Neural cell (in vitro differentiated cells): ENCODE data around the gene NTN3. TPM values are rescaled to one million over a fixed set of nuclear protein-coding genes. Genes with fewer than 3 reads are reported as not detected.

Experiments used
- H2AFZ ChIP-seq: fragments of 200-600, 300-800 bp; sonication (generic), shearing (Covaris generic); 2 replicates; pipeline ENCODE4 v1.6.0; 2014; ENCODE audit warnings: low read depth, mild to moderate bottlenecking, antibody characterized with exemption, low read length, moderate library complexity
- H3F3A ChIP-seq: fragments of 200-600 bp; shearing (Covaris generic); 2 replicates; pipeline ENCODE4 v1.6.1; 2016; ENCODE audit warnings: mild to moderate bottlenecking, moderate library complexity, mixed read lengths, antibody characterized with exemption, low read length; ENCODE audit not compliant: insufficient read depth, poor library complexity, severe bottlenecking
- H3K27ac ChIP-seq: fragments of 200-600, 300-800 bp; sonication (generic), shearing (Covaris generic); 2 replicates; pipeline ENCODE4 v1.5.1; 2014; ENCODE audit warnings: mild to moderate bottlenecking, low read length, moderate library complexity
- H3K27me3 ChIP-seq: fragments of 300-800, 200-600 bp; sonication (generic), shearing (Covaris generic); 2 replicates; pipeline ENCODE4 v1.6.0; 2014; ENCODE audit warnings: mild to moderate bottlenecking, low read depth, low read length, moderate library complexity; ENCODE audit not compliant: insufficient read depth
- H3K36me3 ChIP-seq: fragments of 300-800, 200-600 bp; sonication (generic), shearing (Covaris generic); 2 replicates; pipeline ENCODE4 v1.5.1; 2014; ENCODE audit warnings: mild to moderate bottlenecking, antibody characterized with exemption, low read length, moderate library complexity; ENCODE audit not compliant: insufficient read depth
- H3K4me2 ChIP-seq: fragments of 300-800, 200-600 bp; sonication (generic), shearing (Covaris generic); 2 replicates; pipeline ENCODE4 v1.6.0; 2014; ENCODE audit warnings: mild to moderate bottlenecking, low read length
- H3K4me3 ChIP-seq: fragments of 300-800, 200-600 bp; sonication (generic), shearing (Covaris generic); 2 replicates; pipeline ENCODE4 v1.5.1; 2014; ENCODE audit warnings: mild to moderate bottlenecking, low read length, moderate library complexity
- H3K79me2 ChIP-seq: fragments of 200-600 bp; shearing (Covaris generic); replicated peaks from 2 replicates; pipeline ENCODE4 v1.6.0; 2014; ENCODE audit warnings: mild to moderate bottlenecking, low read length, moderate library complexity; ENCODE audit not compliant: insufficient read depth
- H3K9ac ChIP-seq: fragments of 300-800, 200-600 bp; sonication (generic), shearing (Covaris generic); 2 replicates; pipeline ENCODE4 v1.6.1; 2016; ENCODE audit warnings: mild to moderate bottlenecking, low read length, mixed read lengths
- H3K9me2 ChIP-seq: fragments of 200-600 bp; shearing (Covaris generic); 2 replicates; pipeline ENCODE4 v1.6.1; 2016; ENCODE audit warnings: mild to moderate bottlenecking, low read length, mixed read lengths; ENCODE audit not compliant: insufficient read depth
- H3K9me3 ChIP-seq: fragments of 200-600, 300-800 bp; sonication (generic), shearing (Covaris generic); 2 replicates; pipeline ENCODE4 v1.6.1; 2016; ENCODE audit warnings: mild to moderate bottlenecking, mixed run types, low read length, moderate library complexity, mixed read lengths
- H4K20me1 ChIP-seq: fragments of 200-600 bp; shearing (Covaris generic); 2 replicates; pipeline ENCODE4 v1.6.1; 2016; ENCODE audit warnings: mild to moderate bottlenecking, mixed run types; ENCODE audit not compliant: insufficient read depth
- CTCF ChIP-seq: fragments of 450-650 bp; IDR thresholded peaks from 2 replicates; pipeline ENCODE4 v1.5.1; 2014; ENCODE audit warnings: antibody characterized with exemption, mild to moderate bottlenecking, moderate library complexity; ENCODE audit not compliant: poor library complexity, severe bottlenecking
- EP300 ChIP-seq: fragments of 450-650 bp; conservative IDR thresholded peaks from 2 replicates; pipeline ENCODE4 v1.6.1; 2014; ENCODE audit warnings: antibody characterized with exemption, mild to moderate bottlenecking, moderate library complexity; ENCODE audit not compliant: poor library complexity, severe bottlenecking
- EZH2 ChIP-seq: fragments of 200-600, 300-800 bp; shearing (Covaris generic), sonication (generic); IDR thresholded peaks from 2 replicates; pipeline ENCODE4 v1.6.1; 2014; ENCODE audit warnings: antibody characterized with exemption, low read length, borderline replicate concordance, mild to moderate bottlenecking; ENCODE audit not compliant: insufficient read depth, poor library complexity, severe bottlenecking
- MXI1 ChIP-seq: fragments of 450-650 bp; conservative IDR thresholded peaks from 2 replicates; pipeline ENCODE4 v1.6.1; 2014; ENCODE audit warnings: antibody characterized with exemption, mild to moderate bottlenecking; ENCODE audit not compliant: poor library complexity, severe bottlenecking
- POLR2AphosphoS5 ChIP-seq: IDR thresholded peaks from 2 replicates; pipeline ENCODE4 v1.6.1; 2012
- RAD21 ChIP-seq: fragments of 450-650 bp; conservative IDR thresholded peaks from 2 replicates; pipeline ENCODE4 v1.6.1; 2014; ENCODE audit warnings: antibody characterized with exemption, mild to moderate bottlenecking, moderate library complexity
- SMC3 ChIP-seq: fragments of 450-650 bp; conservative IDR thresholded peaks from 2 replicates; pipeline ENCODE4 v1.6.1; 2014; ENCODE audit warnings: antibody characterized with exemption, mild to moderate bottlenecking, moderate library complexity; ENCODE audit not compliant: poor library complexity
- TAF1 ChIP-seq: IDR thresholded peaks from 2 replicates; pipeline ENCODE4 v1.6.1; 2012; ENCODE audit warnings: low read depth
- polyA plus RNA-seq: library from polyadenylated mRNA; depleted of rRNA; stranded (reverse); fragments of >200 nt; gene quantifications from 2 replicates; pipeline ENCODE4 v1.2.3, GENCODE V29; 2014
- TF ChIP-seq, protein P1 (sequence below): IDR thresholded peaks from 2 replicates; pipeline ENCODE4 v1.6.1; 2012; ENCODE audit warnings: borderline replicate concordance

The NTN3 gene
- polyA plus RNA-seq, 1 donor from 2014 or later = 1.2 TPM

- no peak for TF ChIP-seq TAF1
- no peak for TF ChIP-seq RAD21
- no peak for TF ChIP-seq EP300
- TF ChIP-seq MXI1 = no peak
- no peak for TF ChIP-seq CTCF
- TF ChIP-seq EZH2 = no peak
- TF ChIP-seq, protein P1, sequence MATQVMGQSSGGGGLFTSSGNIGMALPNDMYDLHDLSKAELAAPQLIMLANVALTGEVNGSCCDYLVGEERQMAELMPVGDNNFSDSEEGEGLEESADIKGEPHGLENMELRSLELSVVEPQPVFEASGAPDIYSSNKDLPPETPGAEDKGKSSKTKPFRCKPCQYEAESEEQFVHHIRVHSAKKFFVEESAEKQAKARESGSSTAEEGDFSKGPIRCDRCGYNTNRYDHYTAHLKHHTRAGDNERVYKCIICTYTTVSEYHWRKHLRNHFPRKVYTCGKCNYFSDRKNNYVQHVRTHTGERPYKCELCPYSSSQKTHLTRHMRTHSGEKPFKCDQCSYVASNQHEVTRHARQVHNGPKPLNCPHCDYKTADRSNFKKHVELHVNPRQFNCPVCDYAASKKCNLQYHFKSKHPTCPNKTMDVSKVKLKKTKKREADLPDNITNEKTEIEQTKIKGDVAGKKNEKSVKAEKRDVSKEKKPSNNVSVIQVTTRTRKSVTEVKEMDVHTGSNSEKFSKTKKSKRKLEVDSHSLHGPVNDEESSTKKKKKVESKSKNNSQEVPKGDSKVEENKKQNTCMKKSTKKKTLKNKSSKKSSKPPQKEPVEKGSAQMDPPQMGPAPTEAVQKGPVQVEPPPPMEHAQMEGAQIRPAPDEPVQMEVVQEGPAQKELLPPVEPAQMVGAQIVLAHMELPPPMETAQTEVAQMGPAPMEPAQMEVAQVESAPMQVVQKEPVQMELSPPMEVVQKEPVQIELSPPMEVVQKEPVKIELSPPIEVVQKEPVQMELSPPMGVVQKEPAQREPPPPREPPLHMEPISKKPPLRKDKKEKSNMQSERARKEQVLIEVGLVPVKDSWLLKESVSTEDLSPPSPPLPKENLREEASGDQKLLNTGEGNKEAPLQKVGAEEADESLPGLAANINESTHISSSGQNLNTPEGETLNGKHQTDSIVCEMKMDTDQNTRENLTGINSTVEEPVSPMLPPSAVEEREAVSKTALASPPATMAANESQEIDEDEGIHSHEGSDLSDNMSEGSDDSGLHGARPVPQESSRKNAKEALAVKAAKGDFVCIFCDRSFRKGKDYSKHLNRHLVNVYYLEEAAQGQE = no peak
- Histone ChIP-seq H3K9ac (no peak overlapping the region), H3K9me3 (no peaks in the 10 kb centered on the region), H3K36me3 (no peaks in the 10 kb centered on the region), H3K27me3 (peaks cover 6% of the 10 kb centered on the region), H3K9me2 (no peaks in the 10 kb centered on the region), H3K79me2 (no peaks in the 10 kb centered on the region), H2AFZ (no peak overlapping the region), H3K4me3 (no peak overlapping the region), H4K20me1 (no peaks in the 10 kb centered on the region), H3K4me2 (no peak overlapping the region), H3F3A (no peaks in the 10 kb centered on the region), H3K27ac (no peak overlapping the region)
These were observed 3.4 kb upstream of the NTN3 start for GRCh38 chr16:2467528-2468232.

GRCh38 chr16:2468233-2468724 is 2.8 kb upstream of the NTN3 start:
- H3K27ac ChIP-seq = no peak overlapping the region
- H3K27me3 ChIP-seq = peaks cover 6% of the 10 kb centered on the region

More at GRCh38 chr16:2468233-2468724, 2.8 kb upstream of the NTN3 start:
- Histone ChIP-seq H3K9ac (peak overlapping the region; percentile 16), H3K4me3 (no peak overlapping the region), H3K79me2 (no peaks in the 10 kb centered on the region), H3K9me2 (no peaks in the 10 kb centered on the region), H3F3A (no peaks in the 10 kb centered on the region), H3K9me3 (no peaks in the 10 kb centered on the region), H2AFZ (no peak overlapping the region), H4K20me1 (no peaks in the 10 kb centered on the region), H3K4me2 (no peak overlapping the region), H3K36me3 (no peaks in the 10 kb centered on the region)
- TF ChIP-seq POLR2AphosphoS5 (no peak), CTCF (no peak), RAD21 (no peak), SMC3 (no peak), EP300 (no peak), MXI1 (no peak)
- TF ChIP-seq, protein P1 = no peak
